ENCODE results near the gene AXL. TPM values are rescaled to one million over a fixed set of nuclear protein-coding genes. Genes with fewer than 3 reads are reported as not detected.

The AXL gene
- total and polyA plus RNA-seq, 2 donors (not counting 3 experiments of a cell fraction or from before 2014, with no cell fraction given) = 86.9 to 172 TPM

- ChIA-PET POLR2A (no interaction called here), CTCF (interaction anchor here (0.9 kb wide), 1 partner anchor 13 kb away, joined by 3 read pairs; no protein-coding TSS in a partner anchor)
- intact Hi-C loops (cut with micrococcal nuclease) (no loop called here), dilution Hi-C loops (cut with MboI; ENCODE audit: extremely low pct_ligation_motif_present, low sequenced_read_pairs) (no loop called here)
- H3K27me3 ChIP-seq (ENCODE audit: control insufficient read depth in 2 of 2, insufficient read depth in 2 of 2, low read length in 2 of 2) = no peaks in the 10 kb centered on the region
- no peak for TF ChIP-seq FOS (IDR thresholded peaks at IDR 0.05; ENCODE audit: borderline replicate concordance, insufficient read depth, low read length)
- no peak for TF ChIP-seq GATA2 (IDR thresholded peaks at IDR 0.05; ENCODE audit: insufficient read depth, insufficient read length, low read depth, low read length)
- no peak for TF ChIP-seq MYC (IDR thresholded peaks at IDR 0.05; ENCODE audit: low read depth, low read length)
- no peaks in the 10 kb centered on the region for H3K9me3 ChIP-seq (replicated peaks; ENCODE audit: control insufficient read depth, insufficient read depth, low read length)
- H3K4me3 ChIP-seq (replicated peaks in 1 of 3; ENCODE audit: insufficient read depth in 1 of 3, low read depth in 1 of 3, low read length in 3 of 3) = no peak overlapping the region
- peaks cover 2% of the 10 kb centered on the region for H3K79me2 ChIP-seq (ENCODE audit: control insufficient read depth, insufficient read depth, low read length)
- H2AFZ ChIP-seq (ENCODE audit: low read depth, low read length) = no peak overlapping the region
- peaks cover 54 to 82% of the 10 kb centered on the region in 2 experiments for H3K36me3 ChIP-seq (ENCODE audit: control insufficient read depth in 2 of 2, extremely low read depth in 1 of 2, insufficient read depth in 2 of 2, low read length in 2 of 2)
- no peak overlapping the region for H3K4me2 ChIP-seq (ENCODE audit: insufficient read depth, low read length)
- DNase-seq (ENCODE audit: low read depth, low spot score) (no peak), FAIRE-seq (no peak)
- no peak overlapping the region for H3K27ac ChIP-seq (ENCODE audit: insufficient read depth, low read depth, low read length)
- no peaks in the 10 kb centered on the region for H3K9me1 ChIP-seq (replicated peaks; ENCODE audit: control insufficient read depth, extremely low read depth, insufficient read depth, low read length)
- no peaks in the 10 kb centered on the region for H3K4me1 ChIP-seq (ENCODE audit: control insufficient read depth, extremely low read depth, insufficient read depth, low read length)
- no peaks in the 10 kb centered on the region for H4K20me1 ChIP-seq (replicated peaks; ENCODE audit: control insufficient read depth, extremely low read depth, insufficient read depth, low read length)
- H3K9ac ChIP-seq (replicated peaks; ENCODE audit: extremely low read depth, insufficient read depth, low read length) = no peak overlapping the region
- BruUV-seq (replicated peaks) = no TSS peak
Measured at GRCh38 chr19:41295499-41295898, 76.5 kb downstream of the AXL start.

- Histone ChIP-seq H3K27ac (ENCODE audit: insufficient read depth, low read depth, low read length) (no peak overlapping the region), H3K4me2 (ENCODE audit: insufficient read depth, low read length) (no peak overlapping the region), H3K4me3 (replicated peaks in 1 of 3; ENCODE audit: insufficient read depth in 1 of 3, low read depth in 1 of 3, low read length in 3 of 3) (no peak overlapping the region), H2AFZ (ENCODE audit: low read depth, low read length) (no peak overlapping the region), H3K27me3 (ENCODE audit: control insufficient read depth in 2 of 2, insufficient read depth in 2 of 2, low read length in 2 of 2) (no peaks in the 10 kb centered on the region), H3K79me2 (ENCODE audit: control insufficient read depth, insufficient read depth, low read length) (peaks cover 4% of the 10 kb centered on the region), H3K9me1 (replicated peaks; ENCODE audit: control insufficient read depth, extremely low read depth, insufficient read depth, low read length) (no peaks in the 10 kb centered on the region), H3K4me1 (ENCODE audit: control insufficient read depth, extremely low read depth, insufficient read depth, low read length) (no peaks in the 10 kb centered on the region), H3K9me3 (replicated peaks; ENCODE audit: control insufficient read depth, insufficient read depth, low read length) (no peaks in the 10 kb centered on the region), H4K20me1 (replicated peaks; ENCODE audit: control insufficient read depth, extremely low read depth, insufficient read depth, low read length) (no peaks in the 10 kb centered on the region), H3K9ac (replicated peaks; ENCODE audit: extremely low read depth, insufficient read depth, low read length) (no peak overlapping the region), H3K36me3 (ENCODE audit: control insufficient read depth in 2 of 2, extremely low read depth in 1 of 2, insufficient read depth in 2 of 2, low read length in 2 of 2) (peaks cover 58 to 81% of the 10 kb centered on the region in 2 experiments)
- POLR2A ChIA-PET = no interaction called here
- intact Hi-C loops (cut with micrococcal nuclease) = no loop called here
- DNase-seq (ENCODE audit: low read depth, low spot score) = no peak
- dilution Hi-C loops (cut with MboI; ENCODE audit: extremely low pct_ligation_motif_present, low sequenced_read_pairs) = no loop called here
- no peak for FAIRE-seq
- CTCF ChIA-PET = interaction anchor here (3.7 kb wide), 1 partner anchor 12 kb away, joined by 20 read pairs; the partner anchor contains the start of gene CCDC97
- TF ChIP-seq EZH2 (IDR thresholded peaks at IDR 0.05; ENCODE audit: borderline replicate concordance, low read depth, low read length, severe bottlenecking) (no peak), JUN (IDR thresholded peaks at IDR 0.05; ENCODE audit: borderline replicate concordance, insufficient read depth, insufficient read length, low read depth) (no peak), CTCF (IDR thresholded peaks at IDR 0.05; ENCODE audit: extremely low read depth in 1 of 2, insufficient read depth in 1 of 2, low read depth in 1 of 2, low read length in 2 of 2) (no peak), GATA2 (IDR thresholded peaks at IDR 0.05; ENCODE audit: insufficient read depth, insufficient read length, low read depth, low read length) (no peak), POLR2AphosphoS5 (IDR thresholded peaks at IDR 0.05; ENCODE audit: insufficient read depth, low read depth, low read length) (no peak), MYC (IDR thresholded peaks at IDR 0.05; ENCODE audit: low read depth, low read length) (no peak)
- BruUV-seq (replicated peaks) = no TSS peak
Measured at GRCh38 chr19:41296433-41296871, 77.4 kb downstream of the AXL start.

Data from endothelial cell of umbilical vein (primary cell).